GM19238 (cell line): ENCODE data around the gene SPAG17.
"Not testable (repeated sequence)": the region's sequence is repeated elsewhere in the genome, so short reads cannot be mapped to it uniquely, and the experiment has no call there.

ENCODE experiments used
- DNase-seq: peaks from one replicate; pipeline ENCODE4 v3.0.0; 2011; ENCODE audit warnings: low spot score; ENCODE audit not compliant: insufficient read length

Gene SPAG17

DNA sequence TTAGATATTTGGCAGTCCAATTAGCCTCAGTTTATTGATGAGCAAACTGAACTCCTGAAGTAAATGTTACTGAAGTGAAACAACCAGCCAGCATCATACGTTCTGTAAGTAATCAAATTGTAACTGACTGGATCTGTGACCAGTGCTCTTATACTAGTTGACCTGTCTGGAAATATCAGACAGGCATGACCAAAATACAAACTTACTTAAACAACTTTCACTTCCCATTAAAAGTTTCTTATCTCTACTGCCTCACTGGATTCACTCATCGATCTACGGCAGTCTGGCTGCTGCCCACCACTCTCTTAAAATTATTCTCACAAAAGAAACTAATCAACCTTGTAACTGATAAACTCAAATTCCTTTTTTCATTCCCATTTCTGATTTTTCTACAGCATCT, 199.1 kb downstream of the SPAG17 start:
- DNase-seq: no peak

GRCh38 chr1:117985239-117985638, 199.8 kb downstream of the SPAG17 start:
- DNase-seq: no peak

DNA sequence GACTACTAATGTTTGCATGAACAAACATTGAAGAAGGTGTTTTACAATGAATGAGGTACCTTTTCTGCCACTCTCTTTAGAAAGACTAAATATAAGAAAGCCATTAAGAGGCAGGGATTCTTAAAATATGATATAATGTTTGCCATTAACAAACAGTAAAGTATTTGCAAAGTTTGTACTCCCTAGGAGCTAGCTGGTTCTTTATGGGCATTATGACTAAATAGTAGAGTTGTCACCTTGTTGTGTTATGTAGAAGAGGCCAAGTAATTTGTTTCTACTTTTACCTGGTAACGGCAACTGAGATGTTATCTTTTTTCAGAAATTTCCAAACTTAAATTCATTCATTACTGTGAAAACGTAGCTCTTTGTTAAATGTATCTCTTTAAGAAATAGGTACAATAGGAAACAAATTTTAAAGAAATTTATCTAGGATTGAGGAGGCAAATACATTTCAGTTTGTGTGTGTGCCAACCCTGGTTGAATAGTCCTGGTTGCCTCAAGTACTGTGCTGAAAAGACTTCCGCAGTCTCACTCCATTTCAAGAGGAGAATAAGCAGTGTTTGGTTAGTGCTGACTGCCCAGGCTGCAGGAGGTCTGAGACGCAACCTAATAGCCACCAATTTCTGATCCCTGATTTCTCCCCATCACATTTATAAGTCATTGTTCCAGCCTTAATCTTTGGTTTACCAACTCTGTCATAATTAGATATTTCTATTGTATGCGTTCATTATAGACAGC, 203.4 kb downstream of the SPAG17 start:
- DNase-seq: no peak

- DNase-seq: no peak
Measured at GRCh38 chr1:117976381-117976780, 208.6 kb downstream of the SPAG17 start.

DNA sequence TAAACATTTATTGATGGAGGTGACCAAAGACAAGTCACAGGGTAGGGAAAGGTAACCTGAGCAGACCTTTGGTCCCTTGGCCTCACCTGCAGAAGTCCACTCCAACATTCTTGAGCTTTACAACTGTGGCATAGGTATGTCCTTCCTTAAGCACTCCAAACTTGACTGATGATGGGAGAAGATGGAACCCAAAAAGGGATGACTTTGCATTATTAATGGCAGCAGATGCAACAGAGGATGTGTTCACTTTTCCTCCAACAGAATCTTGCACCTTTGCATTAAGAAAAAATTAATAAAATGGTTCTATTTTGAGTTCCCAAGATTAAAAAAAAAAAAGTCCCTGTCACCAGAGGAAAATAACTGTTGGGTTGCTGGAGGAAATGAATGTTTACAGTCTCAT, 213.3 kb downstream of the SPAG17 start:
- no peak for DNase-seq

GRCh38 chr1:117970252-117970651, 214.8 kb downstream of the SPAG17 start:
- no peak for DNase-seq

DNA sequence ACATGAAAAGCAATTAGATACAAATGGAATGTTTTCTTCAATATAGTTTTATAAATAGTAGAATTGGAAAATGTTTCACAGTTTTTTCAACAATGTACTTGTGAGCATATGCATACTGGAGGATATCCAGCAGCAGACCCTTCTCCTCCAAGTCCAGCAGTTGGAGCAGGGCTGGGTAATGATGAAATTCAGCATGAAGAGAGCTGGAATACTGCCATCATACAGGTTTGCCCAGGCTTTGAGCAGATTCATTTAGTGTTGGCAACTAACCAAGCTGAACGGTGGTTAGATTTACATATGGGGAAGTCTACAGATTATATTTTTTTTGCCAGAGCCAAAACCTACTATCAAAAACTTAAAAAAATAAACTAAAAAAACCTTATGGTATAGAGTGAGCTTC, 217.1 kb downstream of the SPAG17 start:
- DNase-seq: no peak

DNA sequence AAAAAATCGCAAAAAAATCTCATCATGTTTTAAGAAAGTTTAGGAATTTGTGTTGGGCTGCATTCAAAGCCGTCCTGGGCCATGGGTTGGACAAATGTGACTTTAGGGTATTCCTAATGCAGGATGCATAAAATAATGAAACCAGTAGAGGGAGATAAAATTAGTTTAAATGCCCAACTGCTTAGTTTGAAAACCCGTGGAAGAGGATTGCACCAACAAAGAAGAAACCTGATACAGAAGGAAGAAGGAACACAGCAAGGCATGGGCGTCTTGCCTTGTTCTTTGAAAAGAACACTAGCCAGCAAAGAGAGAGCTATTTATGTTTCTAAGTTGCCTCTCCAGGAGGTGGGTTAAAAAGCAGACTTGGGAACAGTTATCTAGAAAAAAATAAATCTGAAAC, 217.6 kb downstream of the SPAG17 start:
- no peak for DNase-seq

DNA sequence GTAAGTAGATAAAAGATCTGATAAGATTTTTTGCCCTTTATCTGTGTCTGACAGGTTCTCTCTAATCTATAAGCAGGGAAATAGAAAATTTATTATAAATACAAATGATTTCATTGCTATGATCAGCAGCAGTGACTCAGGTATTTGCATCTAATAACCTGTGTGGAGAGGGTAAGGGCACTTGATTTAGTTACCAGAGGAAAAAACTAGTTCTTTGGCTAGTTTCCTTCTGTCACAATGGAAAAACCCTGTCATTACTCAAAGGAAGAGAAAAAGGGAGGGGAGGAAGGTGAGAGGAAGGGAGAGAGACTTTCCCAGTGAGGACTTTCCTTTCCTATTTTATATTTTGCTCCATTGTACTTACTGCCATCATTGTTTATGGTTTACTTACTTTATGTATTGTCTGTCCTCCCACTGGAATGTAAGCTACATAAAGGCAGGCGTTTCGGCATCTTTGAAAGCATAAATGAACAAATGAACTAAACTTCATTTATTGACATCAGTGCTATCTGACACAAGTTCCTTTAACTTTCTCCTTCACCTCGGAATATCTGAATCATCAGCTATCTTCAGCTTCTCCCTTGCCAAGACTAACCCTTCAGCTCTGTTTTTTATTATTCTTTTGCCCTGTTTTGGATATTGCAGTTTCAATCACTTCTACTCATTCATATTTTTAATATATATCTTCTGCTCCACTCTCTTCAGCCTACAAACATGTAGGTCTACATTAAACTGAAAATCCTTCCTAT, 220.6 kb downstream of the SPAG17 start:
- DNase-seq: no peak

DNA sequence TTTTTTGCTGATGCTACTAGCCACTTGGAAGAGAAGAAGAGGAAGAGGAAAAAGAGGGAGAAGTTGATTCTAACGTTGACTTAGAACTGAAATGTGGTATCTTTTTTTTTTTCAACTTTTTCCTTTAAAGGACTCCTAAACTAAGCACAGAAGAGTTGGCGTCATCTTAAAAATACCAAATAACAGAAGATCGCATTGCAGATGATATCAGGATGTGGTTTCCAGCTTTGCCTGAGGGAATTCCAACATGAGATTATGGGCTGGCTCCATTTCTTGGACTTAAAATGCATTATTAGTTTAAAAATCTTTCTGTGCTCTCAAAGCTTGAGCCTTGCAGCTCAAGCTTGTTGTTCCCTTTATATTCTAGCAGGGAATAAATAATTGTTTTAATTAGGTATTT, 225.7 kb downstream of the SPAG17 start:
- no peak for DNase-seq

- DNase-seq: no peak
Measured at GRCh38 chr1:117952386-117952785, 232.6 kb downstream of the SPAG17 start.

DNA sequence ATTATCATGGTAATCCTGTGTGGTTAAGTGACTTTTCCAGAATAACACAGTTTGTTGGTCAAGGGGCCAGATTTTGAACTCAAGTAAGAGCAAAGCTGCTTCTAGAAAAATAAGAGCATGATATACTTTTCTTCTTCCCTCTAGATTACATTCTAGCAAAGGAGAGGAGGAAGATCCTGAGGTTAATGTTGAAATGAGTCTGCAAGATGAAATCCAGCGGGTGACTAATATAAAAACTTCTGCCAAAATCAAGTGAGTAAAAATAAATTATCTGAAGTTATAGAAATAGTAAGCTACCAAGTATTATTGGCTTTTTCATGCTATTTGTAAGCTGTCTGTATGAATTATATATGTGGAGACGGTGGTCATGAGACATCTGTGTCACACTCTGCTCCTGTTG, 242.7 kb downstream of the SPAG17 start:
- no peak for DNase-seq

- no peak for DNase-seq
Measured at GRCh38 chr1:117933769-117934168, 251.3 kb downstream of the SPAG17 start.

DNA sequence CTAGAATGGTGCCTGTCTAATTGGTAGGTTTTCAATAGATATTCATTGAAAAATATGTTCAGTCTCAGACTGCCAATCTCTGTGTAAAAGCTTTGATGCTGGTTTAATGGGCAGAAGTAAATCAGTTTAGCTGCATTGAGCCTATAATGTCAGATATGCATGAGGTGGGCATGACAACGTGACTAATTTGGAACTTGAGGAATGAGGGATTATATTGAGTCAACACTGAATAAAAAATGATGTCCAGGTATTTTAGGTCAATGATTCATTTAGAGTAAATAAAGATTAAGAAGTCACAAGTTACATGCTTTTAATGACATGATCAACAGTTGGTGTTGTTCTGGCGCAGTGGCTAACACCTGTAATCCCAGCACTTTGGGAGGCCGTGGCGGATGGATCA, 252.5 kb downstream of the SPAG17 start:
- DNase-seq: no peak

- no peak for DNase-seq
Measured at GRCh38 chr1:117930484-117930883, 254.5 kb downstream of the SPAG17 start.

- no peak for DNase-seq
Measured at GRCh38 chr1:117930173-117930447, 254.9 kb downstream of the SPAG17 start.

- peak; percentile 71 for DNase-seq
Measured at GRCh38 chr1:117929343-117930172, 255.5 kb downstream of the SPAG17 start, which contains the start of the genes GDAP2 and WDR3. GDAP2 (minus strand) TSS chr1:117929621; CDS start chr1:117920357, 9,264 bp downstream. WDR3 (plus strand) TSS chr1:117929739; CDS start chr1:117933320, 3,581 bp downstream.

GRCh38 chr1:117928881-117929342, 256.1 kb downstream of the SPAG17 start:
- no peak for DNase-seq

- no peak for DNase-seq
Measured at GRCh38 chr1:117925981-117926380, 259.0 kb downstream of the SPAG17 start.

DNA sequence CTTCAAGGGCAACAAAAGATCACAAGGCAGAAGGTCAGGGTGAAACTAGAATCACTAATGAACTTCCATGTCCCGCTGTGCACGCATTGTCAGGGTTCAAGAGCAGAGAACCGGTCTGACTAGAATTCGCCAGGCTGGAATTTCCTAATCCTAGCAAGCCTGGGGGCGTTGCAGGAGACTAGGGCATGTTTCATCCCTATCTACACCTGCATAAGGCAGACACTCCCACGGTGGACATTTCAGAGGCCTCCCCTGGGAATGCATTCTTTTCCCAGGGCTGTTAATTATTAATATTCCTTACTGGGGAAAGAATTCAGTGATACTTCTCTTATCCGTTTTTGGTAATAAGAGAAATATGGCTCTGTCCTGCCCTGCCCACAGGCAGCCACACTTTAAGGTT, 262.3 kb downstream of the SPAG17 start:
- not testable (repeated sequence) for DNase-seq

GRCh38 chr1:117921991-117922390, 263.0 kb downstream of the SPAG17 start:
- no peak for DNase-seq

GRCh38 chr1:117919376-117919775, 265.7 kb downstream of the SPAG17 start:
- no peak for DNase-seq
